Caco-2 (cell line): ENCODE measurements around the gene BUB1. TPM values are rescaled to one million over a fixed set of nuclear protein-coding genes. Genes with fewer than 3 reads are reported as not detected.
"Not testable (repeated sequence)": the region's sequence is repeated elsewhere in the genome, so short reads cannot be mapped to it uniquely, and the experiment has no call there.

Experiments
- BruUV-seq: library from RNA; stranded (reverse); fragments of 400-500 nt; replicated peaks from 2 replicates; lab custom pipeline; 2021; lab: Mats Ljungman, UMichigan
- CTCF ChIA-PET: fragments of 300-600 bp; sonication (Branson Sonifier 250); formaldehyde crosslinking; loops from one replicate; lab custom pipeline; 2022; ENCODE audit warnings: antibody characterized with exemption; lab: Charles Lee
- POLR2A ChIA-PET: fragments of 300-600 bp; sonication (Branson Sonifier 250); formaldehyde crosslinking; loops from one replicate; lab custom pipeline; 2022; ENCODE audit warnings: antibody characterized with exemption; lab: Charles Lee
- DNase-seq, 2 experiments: peaks; one replicate each; pipeline versions ENCODE4 v3.0.0 to v3.0.0-alpha.2; 2020 to 2022
- H3K27me3 ChIP-seq: replicated peaks from 2 replicates; pipeline ENCODE4 v1.6.0; 2011; ENCODE audit warnings: low read length; ENCODE audit not compliant: control insufficient read depth, insufficient read depth
- H3K36me3 ChIP-seq: 2 replicates; pipeline ENCODE4 v1.5.1; 2011; ENCODE audit warnings: low read length; ENCODE audit not compliant: control insufficient read depth, insufficient read depth
- H3K4me1 ChIP-seq: fragments of 250-450 bp; sonication (Bioruptor Pico); 2 replicates; pipeline ENCODE4 v1.5.1; 2020; ENCODE audit warnings: mild to moderate bottlenecking
- H3K4me3 ChIP-seq: 2 replicates; pipeline ENCODE4 v1.5.1; 2011; ENCODE audit warnings: low read depth, mild to moderate bottlenecking, control low read depth, low read length
- H3K9me3 ChIP-seq: fragments of 250-450 bp; sonication (Bioruptor Pico); 2 replicates; pipeline ENCODE4 v1.5.1; 2020; ENCODE audit warnings: mild to moderate bottlenecking, moderate library complexity
- H3K27ac Mint-ChIP-seq: one replicate; pipeline ENCODE4 v1.8.0; 2022; ENCODE audit warnings: mixed read lengths; ENCODE audit not compliant: unreplicated experiment
- H3K27me3 Mint-ChIP-seq: one replicate; pipeline ENCODE4 v1.8.0; 2022; ENCODE audit warnings: mixed read lengths; ENCODE audit not compliant: insufficient read depth, unreplicated experiment
- H3K36me3 Mint-ChIP-seq: one replicate; pipeline ENCODE4 v1.8.0; 2022; ENCODE audit warnings: mild to moderate bottlenecking, mixed read lengths; ENCODE audit not compliant: insufficient read depth, unreplicated experiment
- H3K4me1 Mint-ChIP-seq: one replicate; pipeline ENCODE4 v1.8.0; 2022; ENCODE audit warnings: low read depth, mixed read lengths; ENCODE audit not compliant: unreplicated experiment
- H3K4me3 Mint-ChIP-seq: one replicate; pipeline ENCODE4 v1.8.0; 2022; ENCODE audit warnings: mild to moderate bottlenecking, moderate library complexity, mixed read lengths; ENCODE audit not compliant: unreplicated experiment
- H3K9me3 Mint-ChIP-seq: one replicate; pipeline ENCODE4 v1.8.0; 2022; ENCODE audit warnings: mixed read lengths; ENCODE audit not compliant: unreplicated experiment
- intact Hi-C: fragments of 100-400 bp; cut with micrococcal nuclease; formaldehyde crosslinking; loops from one replicate; pipeline ENCODE4 v1.10.0; 2022; ENCODE audit not compliant: unreplicated experiment
- total RNA-seq: library from RNA; stranded (reverse); gene quantifications from 2 replicates; pipeline ENCODE4 v1.2.3, GENCODE V29; 2022

The BUB1 gene
- total RNA-seq, 1 experiment from 2014 or later: 60.7 TPM

DNA sequence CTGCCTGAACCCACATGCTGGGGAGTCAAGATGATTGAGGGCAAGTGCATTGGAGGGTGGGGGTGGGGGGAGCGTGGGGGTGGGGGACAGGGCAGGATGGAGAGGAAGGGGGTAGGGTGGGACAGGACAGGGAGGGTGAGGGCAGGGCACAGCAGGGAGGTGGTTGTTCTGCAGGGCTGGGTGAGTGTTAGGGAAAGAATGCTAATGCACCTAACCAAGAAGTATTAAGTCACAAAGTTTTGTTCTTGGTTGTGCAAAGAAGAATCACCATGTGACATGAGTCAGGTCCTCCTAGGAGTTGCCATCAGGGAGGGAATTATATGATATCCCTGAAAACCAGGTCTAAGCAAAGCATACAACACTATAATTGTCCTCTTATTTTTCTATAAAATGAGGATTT is 63.9 kb downstream of the BUB1 start:
- H3K9me3 ChIP-seq, H3K9me3 Mint-ChIP-seq, CTCF ChIA-PET, BruUV-seq, DNase-seq, H3K4me3 Mint-ChIP-seq, H3K4me1 ChIP-seq, H3K27ac Mint-ChIP-seq, H3K36me3 ChIP-seq, H3K36me3 Mint-ChIP-seq, POLR2A ChIA-PET, H3K27me3 Mint-ChIP-seq, H3K4me1 Mint-ChIP-seq, intact Hi-C loops, H3K27me3 ChIP-seq, H3K4me3 ChIP-seq: not testable (repeated sequence)

GRCh38 chr2:110610613-110611250 is 67.1 kb downstream of the BUB1 start:
- H3K27me3 ChIP-seq, POLR2A ChIA-PET, H3K4me1 Mint-ChIP-seq, H3K4me3 ChIP-seq, intact Hi-C loops, BruUV-seq, H3K36me3 Mint-ChIP-seq, H3K9me3 ChIP-seq, H3K4me3 Mint-ChIP-seq, H3K27ac Mint-ChIP-seq, H3K36me3 ChIP-seq, CTCF ChIA-PET, H3K4me1 ChIP-seq, H3K27me3 Mint-ChIP-seq, H3K9me3 Mint-ChIP-seq: not testable (repeated sequence)
- DNase-seq: peak in 1 of 2 experiments; percentile 32

- H3K4me3 ChIP-seq, BruUV-seq, H3K4me3 Mint-ChIP-seq, POLR2A ChIA-PET, H3K4me1 Mint-ChIP-seq, H3K27ac Mint-ChIP-seq, H3K4me1 ChIP-seq, H3K9me3 ChIP-seq, H3K36me3 ChIP-seq, H3K27me3 Mint-ChIP-seq, CTCF ChIA-PET, intact Hi-C loops, H3K27me3 ChIP-seq, H3K36me3 Mint-ChIP-seq, H3K9me3 Mint-ChIP-seq: not testable (repeated sequence)
- DNase-seq: peak in 1 of 2 experiments; percentile 7
These were observed 67.8 kb downstream of the BUB1 start for GRCh38 chr2:110609843-110610612.

DNA sequence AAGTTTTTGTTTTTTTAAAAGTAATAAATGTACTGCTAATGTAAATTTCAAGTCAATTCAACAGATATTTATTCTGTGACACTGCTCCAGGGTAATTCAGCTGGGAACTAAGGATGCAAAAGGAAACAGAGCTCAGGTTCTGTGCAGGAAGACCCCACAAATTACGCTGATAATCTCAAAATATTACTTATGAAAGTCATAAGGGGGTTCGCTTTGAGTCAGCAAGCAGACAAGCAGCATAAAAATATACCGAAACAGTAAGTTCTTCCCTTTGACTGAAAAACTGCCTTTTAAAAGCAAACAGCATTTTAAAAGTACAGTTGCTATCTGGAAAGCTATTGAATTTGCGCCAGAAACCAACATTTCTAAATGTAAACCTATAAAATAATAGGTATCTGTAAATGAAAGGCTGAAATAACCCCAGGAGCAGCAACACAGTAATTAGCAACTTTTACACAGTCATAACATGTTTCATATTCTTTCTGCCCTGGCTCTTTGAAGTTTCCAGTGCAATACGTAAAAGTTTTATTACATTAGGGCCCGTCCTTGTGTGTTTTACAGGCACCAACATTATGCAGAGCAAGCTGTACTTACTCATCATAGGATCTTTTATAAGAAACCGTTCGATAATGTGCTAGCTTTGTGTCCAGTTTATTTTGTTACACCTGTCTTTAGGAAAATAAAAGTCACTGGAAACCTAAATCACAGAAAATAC is 68.9 kb downstream of the BUB1 start:
- H3K36me3 Mint-ChIP-seq, POLR2A ChIA-PET, H3K4me1 ChIP-seq, H3K27me3 ChIP-seq, H3K4me3 ChIP-seq, DNase-seq, H3K27ac Mint-ChIP-seq, H3K36me3 ChIP-seq, H3K9me3 ChIP-seq, H3K4me3 Mint-ChIP-seq, H3K9me3 Mint-ChIP-seq, H3K27me3 Mint-ChIP-seq, H3K4me1 Mint-ChIP-seq, CTCF ChIA-PET, intact Hi-C loops: not testable (repeated sequence)
- BruUV-seq: TSS peak; percentile 60

GRCh38 chr2:110605057-110605456 is 72.8 kb downstream of the BUB1 start:
- H3K9me3 ChIP-seq, H3K27ac Mint-ChIP-seq, CTCF ChIA-PET, H3K4me1 ChIP-seq, H3K4me3 Mint-ChIP-seq, H3K4me3 ChIP-seq, intact Hi-C loops, H3K4me1 Mint-ChIP-seq, H3K36me3 ChIP-seq, H3K27me3 ChIP-seq, POLR2A ChIA-PET, H3K36me3 Mint-ChIP-seq, H3K9me3 Mint-ChIP-seq, H3K27me3 Mint-ChIP-seq, BruUV-seq: not testable (repeated sequence)
- peak in 1 of 2 experiments; percentile 4 for DNase-seq

DNA sequence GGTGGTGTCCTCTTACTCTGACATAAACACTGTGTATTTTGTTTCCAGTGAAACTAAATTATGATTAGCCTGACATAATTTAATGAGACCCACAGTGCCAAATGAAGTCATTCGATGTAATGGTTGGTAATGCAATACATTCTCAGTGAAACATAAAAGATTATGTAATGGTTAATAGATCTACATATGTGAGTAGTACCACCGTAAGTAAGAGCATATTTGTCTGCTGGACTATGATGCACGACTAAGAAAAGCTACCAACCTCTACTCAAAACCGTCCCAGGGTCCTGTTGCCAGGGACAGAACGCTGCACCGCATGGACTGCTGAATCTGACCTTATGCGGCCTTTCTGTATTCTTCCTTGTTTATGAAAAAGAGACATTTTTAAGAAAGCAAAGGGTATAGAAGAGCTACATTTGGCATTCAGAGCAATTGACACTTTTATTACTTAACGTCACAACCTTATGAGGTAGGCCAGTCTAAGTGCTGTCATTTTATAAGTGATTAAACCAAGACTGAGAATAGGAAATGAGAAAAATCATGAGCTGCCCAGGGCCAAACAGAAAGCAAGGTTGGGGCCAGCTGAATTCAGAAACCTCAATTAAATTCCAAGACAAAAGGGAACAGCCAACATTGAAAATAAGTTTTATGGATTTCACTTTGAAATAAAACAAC is 73.8 kb downstream of the BUB1 start:
- H3K27me3 ChIP-seq, H3K27ac Mint-ChIP-seq, H3K27me3 Mint-ChIP-seq, H3K9me3 ChIP-seq, POLR2A ChIA-PET, H3K36me3 ChIP-seq, DNase-seq, H3K36me3 Mint-ChIP-seq, BruUV-seq, CTCF ChIA-PET, H3K4me3 Mint-ChIP-seq, intact Hi-C loops, H3K9me3 Mint-ChIP-seq, H3K4me1 Mint-ChIP-seq, H3K4me3 ChIP-seq, H3K4me1 ChIP-seq: not testable (repeated sequence)
